AG04450 (cell line): ENCODE results near the gene MAP1S. TPM values are rescaled to one million over a fixed set of nuclear protein-coding genes. Genes with fewer than 3 reads are reported as not detected.

ENCODE experiments used
- CTCF ChIA-PET: fragments of 300-600, 350-600 bp; formaldehyde crosslinking; extraction: SDS; loops from one replicate; lab custom pipeline; 2022; ENCODE audit warnings: antibody characterized with exemption, inconsistent platforms; lab: Charles Lee
- POLR2A ChIA-PET: fragments of 350-600 bp; formaldehyde crosslinking; extraction: SDS; loops from one replicate; lab custom pipeline; 2021; ENCODE audit warnings: antibody characterized with exemption, inconsistent platforms; lab: Yijun Ruan, JAX
- DNase-seq: peaks from one replicate; pipeline ENCODE4 v3.0.0-alpha.2; 2011; ENCODE audit warnings: low read depth, low spot score
- H3K27ac ChIP-seq: one replicate; pipeline ENCODE4 v1.5.1; 2012; ENCODE audit warnings: low read depth, low read length, control low read depth
- H3K27me3 ChIP-seq: one replicate; pipeline ENCODE4 v1.6.0; 2012; ENCODE audit warnings: low read length; ENCODE audit not compliant: control insufficient read depth, insufficient read depth
- H3K4me3 ChIP-seq: 2 replicates; pipeline ENCODE4 v1.5.1; 2011; ENCODE audit warnings: mild to moderate bottlenecking, low read depth, low read length, control low read depth
- H3K9me3 ChIP-seq: 2 replicates; pipeline ENCODE4 v1.5.1; 2012; ENCODE audit warnings: low read length; ENCODE audit not compliant: control insufficient read depth, insufficient read depth
- polyA plus RNA-seq: library from polyadenylated mRNA; depleted of rRNA; stranded (reverse); fragments of >200 nt; gene quantifications from 2 replicates; pipeline ENCODE4 v1.2.3, GENCODE V29; 2011
- TF ChIP-seq, protein P1 (sequence below): IDR thresholded peaks from 2 replicates; pipeline ENCODE4 v1.5.1; 2011; ENCODE audit warnings: low read depth, low read length, control low read depth, inconsistent platforms

MAP1S gene
- polyA plus RNA-seq, 1 experiment = 8.2 TPM

DNA sequence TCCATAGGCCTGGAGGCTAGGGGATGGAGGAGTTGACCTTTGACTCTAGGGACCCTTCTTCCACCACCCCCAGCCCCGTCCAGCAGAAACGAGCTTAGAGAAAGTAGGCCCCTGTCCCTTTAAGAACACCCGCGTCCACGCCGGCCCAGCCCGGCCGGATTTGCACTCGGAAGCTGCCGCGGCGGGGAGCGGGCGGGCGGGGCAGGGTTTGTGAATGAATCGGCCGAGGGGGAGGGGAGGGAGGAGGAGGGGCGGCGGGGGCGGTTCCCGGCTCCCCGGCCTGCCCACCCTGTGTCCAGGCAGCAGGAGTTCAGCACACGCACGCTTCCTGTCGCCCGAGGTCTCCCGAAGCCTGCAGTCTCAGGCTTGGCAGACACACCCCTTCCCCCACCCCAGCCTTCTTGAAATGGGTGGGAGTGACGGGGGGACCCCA lies 32.7 kb upstream of the MAP1S start:
- Histone ChIP-seq H3K27me3 (peaks cover 20% of the 10 kb centered on the region), H3K9me3 (no peaks in the 10 kb centered on the region; the same call in 1 of the 2 replicates), H3K4me3 (no peak overlapping the region), H3K27ac (no peak overlapping the region)
- POLR2A ChIA-PET = no interaction called here
- TF ChIP-seq, protein P1, sequence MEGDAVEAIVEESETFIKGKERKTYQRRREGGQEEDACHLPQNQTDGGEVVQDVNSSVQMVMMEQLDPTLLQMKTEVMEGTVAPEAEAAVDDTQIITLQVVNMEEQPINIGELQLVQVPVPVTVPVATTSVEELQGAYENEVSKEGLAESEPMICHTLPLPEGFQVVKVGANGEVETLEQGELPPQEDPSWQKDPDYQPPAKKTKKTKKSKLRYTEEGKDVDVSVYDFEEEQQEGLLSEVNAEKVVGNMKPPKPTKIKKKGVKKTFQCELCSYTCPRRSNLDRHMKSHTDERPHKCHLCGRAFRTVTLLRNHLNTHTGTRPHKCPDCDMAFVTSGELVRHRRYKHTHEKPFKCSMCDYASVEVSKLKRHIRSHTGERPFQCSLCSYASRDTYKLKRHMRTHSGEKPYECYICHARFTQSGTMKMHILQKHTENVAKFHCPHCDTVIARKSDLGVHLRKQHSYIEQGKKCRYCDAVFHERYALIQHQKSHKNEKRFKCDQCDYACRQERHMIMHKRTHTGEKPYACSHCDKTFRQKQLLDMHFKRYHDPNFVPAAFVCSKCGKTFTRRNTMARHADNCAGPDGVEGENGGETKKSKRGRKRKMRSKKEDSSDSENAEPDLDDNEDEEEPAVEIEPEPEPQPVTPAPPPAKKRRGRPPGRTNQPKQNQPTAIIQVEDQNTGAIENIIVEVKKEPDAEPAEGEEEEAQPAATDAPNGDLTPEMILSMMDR = no peak
- DNase-seq = no peak
- CTCF ChIA-PET = no interaction called here

DNA sequence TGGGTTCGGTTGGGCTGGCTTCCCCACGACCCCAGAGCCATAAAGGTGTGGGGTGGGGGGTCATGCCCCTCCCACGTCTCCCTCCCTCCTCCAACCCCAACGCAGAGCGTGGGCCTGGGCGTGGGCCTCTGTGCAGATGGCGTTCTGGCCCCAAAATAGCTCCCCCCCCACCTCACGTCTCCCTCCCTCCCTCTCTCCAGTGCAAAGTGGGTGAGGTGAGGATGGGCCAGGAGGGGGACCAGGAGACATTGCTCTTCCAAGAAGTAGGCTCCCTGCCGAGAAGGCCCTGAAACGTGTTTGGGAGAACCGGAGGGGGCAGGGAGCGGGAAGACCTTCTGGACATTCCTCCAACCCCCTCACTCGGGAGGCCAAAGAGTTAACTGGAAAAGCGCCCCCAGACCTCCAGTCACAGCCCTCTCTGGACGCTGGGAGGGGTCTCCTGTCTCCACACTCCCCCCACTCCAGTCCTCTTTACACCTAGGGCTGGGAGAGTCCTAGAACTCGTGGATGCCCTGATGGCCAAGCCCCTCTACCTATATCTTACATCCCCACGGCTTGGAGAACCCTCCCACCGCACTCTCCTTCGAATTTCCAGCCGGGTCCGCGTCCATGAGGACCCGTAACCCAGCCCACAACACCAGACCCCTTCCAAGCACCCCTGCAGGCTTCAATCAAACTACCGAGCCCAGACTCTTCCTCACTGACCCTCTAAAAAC lies 32.0 kb upstream of the MAP1S start:
- no peak for DNase-seq
- no peak overlapping the region for H3K4me3 ChIP-seq
- TF ChIP-seq, protein P1 = no peak
- peaks cover 20% of the 10 kb centered on the region for H3K27me3 ChIP-seq
- no peak overlapping the region for H3K27ac ChIP-seq
- no peaks in the 10 kb centered on the region; the same call in 1 of the 2 replicates for H3K9me3 ChIP-seq
- ChIA-PET POLR2A (no interaction called here), CTCF (interaction anchor here (0.6 kb wide), 1 partner anchor 247 kb away, joined by 4 read pairs; no protein-coding TSS in a partner anchor)

DNA sequence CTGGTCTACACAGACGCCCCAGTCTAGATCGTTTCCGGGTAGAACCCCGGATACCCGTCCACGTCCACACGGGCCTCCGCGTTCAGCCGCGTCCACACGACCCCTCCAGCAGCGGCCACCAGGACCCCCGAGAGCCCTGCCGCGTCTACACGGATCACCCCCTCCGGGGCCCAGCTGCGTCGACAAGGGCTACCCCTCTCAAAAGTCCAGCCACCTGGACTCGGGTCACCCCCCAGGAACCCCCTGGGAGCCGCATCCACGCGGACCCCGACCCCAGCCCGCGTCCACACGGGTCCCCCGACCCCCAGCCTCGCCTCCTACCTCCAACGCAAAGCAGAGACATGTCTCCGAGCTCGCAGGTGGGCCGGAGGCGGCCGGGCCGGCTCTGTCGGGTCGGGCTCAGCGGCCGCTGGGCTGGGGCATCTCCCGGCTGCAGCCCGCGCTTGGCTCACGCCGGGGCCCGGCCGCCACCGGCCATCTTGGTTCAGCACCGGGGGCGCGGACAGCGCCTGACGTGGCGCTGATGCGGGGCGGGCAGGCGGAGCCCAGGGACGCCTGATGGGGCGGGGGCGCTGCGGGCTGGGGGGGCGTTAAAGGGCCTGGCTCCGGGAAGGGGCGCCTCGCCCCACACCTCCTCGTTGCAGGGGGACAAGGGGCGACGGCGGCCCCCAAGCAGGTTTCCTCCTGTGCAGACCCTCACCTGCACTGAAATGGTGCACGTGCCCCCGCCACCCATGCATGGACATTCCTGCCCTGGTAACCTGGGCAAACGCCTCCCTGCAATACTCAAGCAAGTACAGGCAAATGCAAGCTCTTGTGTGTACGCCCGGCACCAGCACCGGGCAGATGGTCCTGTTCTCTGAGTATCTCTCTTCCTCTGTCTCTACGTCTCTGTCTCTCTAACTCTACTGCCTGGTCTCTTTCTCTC lies 31.2 kb upstream of the MAP1S start, which contains the start of gene UNC13A:
UNC13A (minus strand) TSS at position 498 of the 928 bp plus-strand sequence; CDS start at position 343, 155 bp downstream.
- no peak within 1 kb of the TSS for H3K27ac ChIP-seq
- TF ChIP-seq, protein P1 = no peak
- CTCF ChIA-PET = no interaction called here
- H3K9me3 ChIP-seq = no peaks in the 10 kb centered on the region; the same call in 1 of the 2 replicates
- no peak within 1 kb of the TSS for H3K4me3 ChIP-seq
- no peak for DNase-seq
- H3K27me3 ChIP-seq = peaks cover 22% of the 10 kb centered on the region
- POLR2A ChIA-PET = no interaction called here

DNA sequence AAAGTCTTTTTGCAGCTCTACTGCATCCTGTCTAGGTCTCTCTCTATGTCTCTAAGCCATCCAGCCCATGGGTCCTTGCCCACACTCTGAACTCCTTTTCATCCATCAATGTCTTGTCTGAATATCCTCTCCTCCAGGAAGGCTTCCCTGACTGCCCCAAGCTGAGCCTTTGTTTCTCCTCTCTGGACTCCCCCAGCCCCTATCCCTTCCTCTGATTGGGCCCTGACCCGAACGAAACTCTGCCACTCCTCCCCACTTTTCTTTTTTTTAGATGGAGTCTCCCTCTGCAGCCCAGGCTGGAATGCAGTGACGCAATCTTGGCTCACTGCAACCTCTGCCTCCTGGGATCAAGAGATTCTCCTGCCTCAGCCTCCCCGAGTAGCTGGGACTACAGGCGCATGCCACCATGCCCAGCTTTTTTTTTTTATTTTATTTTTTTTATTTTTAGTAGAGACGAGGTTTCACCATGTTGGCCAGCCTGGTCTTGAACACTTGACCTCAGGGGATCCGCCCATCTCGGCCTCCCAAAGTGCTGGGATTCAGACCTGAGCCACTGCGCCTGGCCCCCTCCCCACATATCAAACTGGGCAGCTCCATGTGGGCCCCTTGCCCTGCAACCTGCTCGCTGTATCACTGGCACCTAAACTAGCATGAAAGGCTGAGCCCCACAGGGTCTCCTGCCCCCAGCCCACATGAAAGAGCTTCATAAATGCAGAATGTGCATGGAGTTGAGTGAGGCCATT lies 30.3 kb upstream of the MAP1S start:
- H3K27me3 ChIP-seq = peaks cover 22% of the 10 kb centered on the region
- no peaks in the 10 kb centered on the region; the same call in 1 of the 2 replicates for H3K9me3 ChIP-seq
- no peak for DNase-seq
- no peak overlapping the region for H3K4me3 ChIP-seq
- CTCF ChIA-PET = no interaction called here
- TF ChIP-seq, protein P1 = no peak
- POLR2A ChIA-PET = no interaction called here
- no peak overlapping the region for H3K27ac ChIP-seq
